Mesendoderm (in vitro differentiated cells): ENCODE results near the gene NOP53.
"Not testable (repeated sequence)": the region's sequence is repeated elsewhere in the genome, so short reads cannot be mapped to it uniquely, and the experiment has no call there.

Source experiments
- DNase-seq: peaks from one replicate; pipeline ENCODE4 v3.0.0; 2013
- H2AK5ac ChIP-seq: 2 replicates; pipeline ENCODE4 v1.6.1; 2013; ENCODE audit warnings: low read length, inconsistent platforms
- H2BK120ac ChIP-seq: 2 replicates; pipeline ENCODE4 v1.6.1; 2013; ENCODE audit warnings: low read depth, mild to moderate bottlenecking, low read length, moderate library complexity, mixed read lengths
- H2BK15ac ChIP-seq: replicated peaks from 2 replicates; pipeline ENCODE4 v1.6.1; 2013; ENCODE audit warnings: low read depth, mild to moderate bottlenecking, moderate library complexity
- H2BK5ac ChIP-seq: 2 replicates; pipeline ENCODE4 v1.6.1; 2013; ENCODE audit warnings: low read length, inconsistent platforms
- H3K18ac ChIP-seq: 2 replicates; pipeline ENCODE4 v1.6.1; 2013; ENCODE audit warnings: mild to moderate bottlenecking, low read length, mixed read lengths
- H3K23ac ChIP-seq: one replicate; pipeline ENCODE4 v1.6.1; 2013; ENCODE audit warnings: low read length
- H3K27ac ChIP-seq: 2 replicates; pipeline ENCODE4 v1.5.1; 2013; ENCODE audit warnings: low read depth, mild to moderate bottlenecking, inconsistent platforms, low read length, moderate library complexity
- H3K27me3 ChIP-seq: 2 replicates; pipeline ENCODE4 v1.6.1; 2013; ENCODE audit warnings: low read length, control low read depth, mild to moderate bottlenecking, inconsistent platforms; ENCODE audit not compliant: insufficient read depth, poor library complexity
- H3K36me3 ChIP-seq: 2 replicates; pipeline ENCODE4 v1.6.1; 2013; ENCODE audit warnings: low read length, inconsistent platforms; ENCODE audit not compliant: control insufficient read depth, insufficient read depth
- H3K4ac ChIP-seq: one replicate; pipeline ENCODE4 v1.6.1; 2013; ENCODE audit warnings: low read depth, mild to moderate bottlenecking, low read length, moderate library complexity
- H3K4me1 ChIP-seq: 2 replicates; pipeline ENCODE4 v1.6.1; 2013; ENCODE audit warnings: low read depth, low read length, inconsistent platforms; ENCODE audit not compliant: control insufficient read depth
- H3K4me2 ChIP-seq: 2 replicates; pipeline ENCODE4 v1.6.1; 2013; ENCODE audit warnings: low read length
- H3K4me3 ChIP-seq: 2 replicates; pipeline ENCODE4 v1.5.1; 2013; ENCODE audit warnings: mild to moderate bottlenecking, low read length
- H3K56ac ChIP-seq: one replicate; pipeline ENCODE4 v1.6.1; 2013; ENCODE audit warnings: low read length
- H3K79me1 ChIP-seq: 2 replicates; pipeline ENCODE4 v1.6.1; 2013; ENCODE audit warnings: low read length, inconsistent platforms
- H3K79me2 ChIP-seq: 2 replicates; pipeline ENCODE4 v1.6.1; 2013; ENCODE audit warnings: mild to moderate bottlenecking, low read length; ENCODE audit not compliant: control insufficient read depth, insufficient read depth
- H3K9ac ChIP-seq: 2 replicates; pipeline ENCODE4 v1.6.1; 2013; ENCODE audit warnings: low read length, inconsistent platforms
- H4K5ac ChIP-seq: one replicate; pipeline ENCODE4 v1.6.1; 2013; ENCODE audit warnings: low read length
- H4K8ac ChIP-seq: one replicate; pipeline ENCODE4 v1.6.1; 2013; ENCODE audit warnings: low read depth, mild to moderate bottlenecking, control low read depth, low read length, moderate library complexity
- WGBS: extraction: QIAGEN DNeasy Blood & Tissue Kit; methylation state at CpG from one replicate; pipeline ENCODE4 v1.1.7; 2013; ENCODE audit warnings: low lambda C conversion rate, missing lambda C conversion rate; ENCODE audit not compliant: insufficient coverage; ENCODE audit errors: extremely low coverage; 5-methylcytosine and 5-hydroxymethylcytosine counted together

Gene NOP53

GRCh38 chr19:47762151-47762550, 16.8 kb downstream of the NOP53 start:
- H2BK5ac ChIP-seq = no peak overlapping the region
- no peak for DNase-seq
- H3K4me3 ChIP-seq = no peak overlapping the region
- H2BK120ac ChIP-seq = no peak overlapping the region
- H3K18ac ChIP-seq = no peak overlapping the region
- no peaks in the 10 kb centered on the region for H3K4me1 ChIP-seq
- no peak overlapping the region for H3K4ac ChIP-seq
- H2AK5ac ChIP-seq = no peak overlapping the region
- H3K9ac ChIP-seq = no peak overlapping the region
- H3K56ac ChIP-seq = no peak overlapping the region
- H3K4me2 ChIP-seq = no peak overlapping the region
- no peaks in the 10 kb centered on the region for H3K79me1 ChIP-seq
- WGBS = no CpG with 5 or more reads among the region's 3 CpGs
- H2BK15ac ChIP-seq = no peak overlapping the region
- H3K23ac ChIP-seq = no peak overlapping the region
- H3K36me3 ChIP-seq = peaks cover 4% of the 10 kb centered on the region
- no peak overlapping the region for H4K5ac ChIP-seq
- no peak overlapping the region for H4K8ac ChIP-seq
- no peaks in the 10 kb centered on the region for H3K27me3 ChIP-seq
- H3K79me2 ChIP-seq = no peaks in the 10 kb centered on the region
- H3K27ac ChIP-seq = no peak overlapping the region

GRCh38 chr19:47762615-47763308, 17.4 kb downstream of the NOP53 start:
- Histone ChIP-seq H3K56ac (no peak overlapping the region), H3K79me1 (no peaks in the 10 kb centered on the region), H3K27me3 (no peaks in the 10 kb centered on the region), H3K23ac (no peak overlapping the region), H3K27ac (no peak overlapping the region), H3K9ac (no peak overlapping the region), H3K4me3 (no peak overlapping the region), H4K8ac (no peak overlapping the region), H3K4ac (no peak overlapping the region), H3K4me1 (no peaks in the 10 kb centered on the region), H3K79me2 (no peaks in the 10 kb centered on the region), H2BK120ac (no peak overlapping the region), H2AK5ac (no peak overlapping the region), H2BK5ac (no peak overlapping the region), H3K4me2 (no peak overlapping the region), H4K5ac (no peak overlapping the region), H3K18ac (no peak overlapping the region), H3K36me3 (peaks cover 1% of the 10 kb centered on the region), H2BK15ac (no peak overlapping the region)
- WGBS = no CpG with 5 or more reads among the region's 18 CpGs
- no peak for DNase-seq

- H2AK5ac ChIP-seq, H2BK15ac ChIP-seq, H3K4ac ChIP-seq, H4K5ac ChIP-seq, H4K8ac ChIP-seq, H2BK120ac ChIP-seq, H3K23ac ChIP-seq, H3K4me3 ChIP-seq, H3K56ac ChIP-seq, H3K4me2 ChIP-seq, H3K79me1 ChIP-seq, H3K27me3 ChIP-seq, H3K9ac ChIP-seq, DNase-seq, H3K27ac ChIP-seq, H3K36me3 ChIP-seq, H3K18ac ChIP-seq, H2BK5ac ChIP-seq, H3K4me1 ChIP-seq, H3K79me2 ChIP-seq: not testable (repeated sequence)
- WGBS = no CpG with 5 or more reads among the region's 3 CpGs
Measured at GRCh38 chr19:47764705-47765104, 19.4 kb downstream of the NOP53 start.

- no peak overlapping the region for H3K27ac ChIP-seq
- no peak overlapping the region for H3K4me2 ChIP-seq
- no peaks in the 10 kb centered on the region for H3K4me1 ChIP-seq
- H3K23ac ChIP-seq = no peak overlapping the region
- H4K8ac ChIP-seq = no peak overlapping the region
- no peak overlapping the region for H3K4me3 ChIP-seq
- H3K56ac ChIP-seq = peak overlapping the region; percentile 44
- H3K9ac ChIP-seq = peak overlapping the region; percentile 7
- H3K36me3 ChIP-seq = no peaks in the 10 kb centered on the region
- H2BK15ac ChIP-seq = no peak overlapping the region
- H2BK120ac ChIP-seq = no peak overlapping the region
- H4K5ac ChIP-seq = no peak overlapping the region
- H3K18ac ChIP-seq = no peak overlapping the region
- WGBS = no CpG with 5 or more reads among the region's 19 CpGs
- H2BK5ac ChIP-seq = no peak overlapping the region
- H3K4ac ChIP-seq = peak overlapping the region; percentile 58
- no peaks in the 10 kb centered on the region for H3K79me1 ChIP-seq
- H2AK5ac ChIP-seq = no peak overlapping the region
- peak; percentile 88 for DNase-seq
- H3K79me2 ChIP-seq = no peaks in the 10 kb centered on the region
- H3K27me3 ChIP-seq = no peaks in the 10 kb centered on the region
Measured at GRCh38 chr19:47765523-47766358, 20.4 kb downstream of the NOP53 start.

- Histone ChIP-seq H3K79me2 (no peaks in the 10 kb centered on the region), H2BK5ac (no peak overlapping the region), H4K5ac (no peak overlapping the region), H3K4me1 (no peaks in the 10 kb centered on the region), H2AK5ac (no peak overlapping the region), H3K18ac (no peak overlapping the region), H3K4me3 (no peak overlapping the region), H3K36me3 (no peaks in the 10 kb centered on the region), H3K9ac (peak overlapping the region; percentile 7), H4K8ac (no peak overlapping the region), H3K27me3 (no peaks in the 10 kb centered on the region), H3K23ac (no peak overlapping the region), H3K4me2 (no peak overlapping the region), H3K4ac (no peak overlapping the region), H3K56ac (peak overlapping the region; percentile 38), H3K79me1 (no peaks in the 10 kb centered on the region), H2BK120ac (no peak overlapping the region), H3K27ac (no peak overlapping the region), H2BK15ac (no peak overlapping the region)
- WGBS = no CpG with 5 or more reads among the region's 7 CpGs
- no peak for DNase-seq
Measured at GRCh38 chr19:47766359-47766620, 20.9 kb downstream of the NOP53 start.
